RWPE2 (cell line): ENCODE measurements around the gene ARMC2.

Source experiments
- ATAC-seq: fragments of 200-7000 bp; cut with Tn5 transposase; 3 replicates; pipeline ENCODE4 v1.9.1; 2021; ENCODE audit warnings: low read depth
- DNase-seq: peaks from one replicate; pipeline ENCODE4 v3.0.0-alpha.2; 2020; ENCODE audit warnings: low spot score
- H3K27ac ChIP-seq: fragments of 450-650 bp; 2 replicates; pipeline ENCODE4 v1.5.1; 2017; ENCODE audit warnings: mild to moderate bottlenecking; ENCODE audit not compliant: poor library complexity, severe bottlenecking
- H3K27me3 ChIP-seq: fragments of 250-450 bp; sonication (Bioruptor Pico); 2 replicates; pipeline ENCODE4 v1.5.1; 2021; ENCODE audit warnings: mild to moderate bottlenecking, moderate library complexity; ENCODE audit not compliant: insufficient read depth, poor library complexity, severe bottlenecking
- H3K36me3 ChIP-seq: fragments of 250-450 bp; sonication (Bioruptor Pico); 2 replicates; pipeline ENCODE4 v1.5.1; 2020; ENCODE audit warnings: low read depth, mild to moderate bottlenecking, moderate library complexity
- H3K4me1 ChIP-seq: fragments of 250-450 bp; sonication (Bioruptor Pico); 2 replicates; pipeline ENCODE4 v1.5.1; 2021; ENCODE audit warnings: mild to moderate bottlenecking, moderate library complexity; ENCODE audit not compliant: insufficient read depth, poor library complexity, severe bottlenecking
- H3K4me3 ChIP-seq: fragments of 250-450 bp; sonication (Bioruptor Pico); 2 replicates; pipeline ENCODE4 v1.5.1; 2021; ENCODE audit warnings: mild to moderate bottlenecking, moderate library complexity; ENCODE audit not compliant: severe bottlenecking
- H3K9me3 ChIP-seq: fragments of 250-450 bp; sonication (Bioruptor Pico); 2 replicates; pipeline ENCODE4 v1.5.1; 2021; ENCODE audit warnings: mild to moderate bottlenecking, moderate library complexity; ENCODE audit not compliant: severe bottlenecking
- TF ChIP-seq, protein P1 (sequence below): fragments of 450-650 bp; IDR thresholded peaks from one replicate; pipeline ENCODE4 v1.5.1; 2017; ENCODE audit warnings: mild to moderate bottlenecking, moderate library complexity; ENCODE audit not compliant: poor library complexity, severe bottlenecking

Gene ARMC2

DNA sequence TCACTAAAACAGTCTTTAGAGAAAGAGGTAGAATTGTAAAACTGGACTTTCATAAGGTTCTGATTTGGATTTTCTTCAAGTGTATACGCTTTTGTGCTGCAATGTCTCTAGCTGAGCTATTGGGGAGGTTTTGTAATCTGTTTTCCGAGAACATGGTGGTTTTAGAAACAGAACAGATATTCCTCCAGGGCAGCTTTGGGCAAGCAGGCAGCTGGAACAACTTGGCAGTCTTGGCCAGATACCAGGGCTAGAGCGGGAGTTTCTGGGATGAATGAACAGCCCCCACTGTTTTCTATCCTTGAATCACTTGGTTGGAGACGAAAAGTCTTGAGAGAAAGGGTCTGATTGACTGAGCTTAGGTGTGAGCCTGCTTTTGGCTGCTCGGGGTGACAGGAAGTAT, 17.1 kb upstream of the ARMC2 start:
- no peak for ATAC-seq
- DNase-seq = no peak
- Histone ChIP-seq H3K4me1 (peaks cover 7% of the 10 kb centered on the region), H3K27me3 (no peaks in the 10 kb centered on the region), H3K9me3 (no peaks in the 10 kb centered on the region), H3K36me3 (no peaks in the 10 kb centered on the region), H3K4me3 (no peak overlapping the region), H3K27ac (no peak overlapping the region)
- TF ChIP-seq, protein P1, sequence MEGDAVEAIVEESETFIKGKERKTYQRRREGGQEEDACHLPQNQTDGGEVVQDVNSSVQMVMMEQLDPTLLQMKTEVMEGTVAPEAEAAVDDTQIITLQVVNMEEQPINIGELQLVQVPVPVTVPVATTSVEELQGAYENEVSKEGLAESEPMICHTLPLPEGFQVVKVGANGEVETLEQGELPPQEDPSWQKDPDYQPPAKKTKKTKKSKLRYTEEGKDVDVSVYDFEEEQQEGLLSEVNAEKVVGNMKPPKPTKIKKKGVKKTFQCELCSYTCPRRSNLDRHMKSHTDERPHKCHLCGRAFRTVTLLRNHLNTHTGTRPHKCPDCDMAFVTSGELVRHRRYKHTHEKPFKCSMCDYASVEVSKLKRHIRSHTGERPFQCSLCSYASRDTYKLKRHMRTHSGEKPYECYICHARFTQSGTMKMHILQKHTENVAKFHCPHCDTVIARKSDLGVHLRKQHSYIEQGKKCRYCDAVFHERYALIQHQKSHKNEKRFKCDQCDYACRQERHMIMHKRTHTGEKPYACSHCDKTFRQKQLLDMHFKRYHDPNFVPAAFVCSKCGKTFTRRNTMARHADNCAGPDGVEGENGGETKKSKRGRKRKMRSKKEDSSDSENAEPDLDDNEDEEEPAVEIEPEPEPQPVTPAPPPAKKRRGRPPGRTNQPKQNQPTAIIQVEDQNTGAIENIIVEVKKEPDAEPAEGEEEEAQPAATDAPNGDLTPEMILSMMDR = no peak

- Histone ChIP-seq H3K9me3 (no peaks in the 10 kb centered on the region), H3K27me3 (no peaks in the 10 kb centered on the region), H3K4me3 (no peak overlapping the region), H3K4me1 (peaks cover 7% of the 10 kb centered on the region), H3K27ac (no peak overlapping the region), H3K36me3 (no peaks in the 10 kb centered on the region)
- ATAC-seq (no peak), DNase-seq (no peak)
- TF ChIP-seq, protein P1 = no peak
These were observed 15.5 kb upstream of the ARMC2 start for GRCh38 chr6:108832738-108833137.

- no peak for DNase-seq
- Histone ChIP-seq H3K4me3 (no peak overlapping the region), H3K27ac (no peak overlapping the region), H3K9me3 (no peaks in the 10 kb centered on the region), H3K4me1 (peaks cover 7% of the 10 kb centered on the region), H3K36me3 (no peaks in the 10 kb centered on the region), H3K27me3 (no peaks in the 10 kb centered on the region)
- peak; percentile 90 for ATAC-seq
- TF ChIP-seq, protein P1 = peak; percentile 93
These were observed 12.9 kb upstream of the ARMC2 start for GRCh38 chr6:108835218-108835850.

GRCh38 chr6:108836061-108836460, 12.2 kb upstream of the ARMC2 start:
- Histone ChIP-seq H3K9me3 (no peaks in the 10 kb centered on the region), H3K4me1 (peaks cover 3% of the 10 kb centered on the region), H3K27ac (no peak overlapping the region), H3K36me3 (no peaks in the 10 kb centered on the region), H3K27me3 (no peaks in the 10 kb centered on the region), H3K4me3 (no peak overlapping the region)
- no peak for ATAC-seq
- DNase-seq = no peak
- TF ChIP-seq, protein P1 = no peak

DNA sequence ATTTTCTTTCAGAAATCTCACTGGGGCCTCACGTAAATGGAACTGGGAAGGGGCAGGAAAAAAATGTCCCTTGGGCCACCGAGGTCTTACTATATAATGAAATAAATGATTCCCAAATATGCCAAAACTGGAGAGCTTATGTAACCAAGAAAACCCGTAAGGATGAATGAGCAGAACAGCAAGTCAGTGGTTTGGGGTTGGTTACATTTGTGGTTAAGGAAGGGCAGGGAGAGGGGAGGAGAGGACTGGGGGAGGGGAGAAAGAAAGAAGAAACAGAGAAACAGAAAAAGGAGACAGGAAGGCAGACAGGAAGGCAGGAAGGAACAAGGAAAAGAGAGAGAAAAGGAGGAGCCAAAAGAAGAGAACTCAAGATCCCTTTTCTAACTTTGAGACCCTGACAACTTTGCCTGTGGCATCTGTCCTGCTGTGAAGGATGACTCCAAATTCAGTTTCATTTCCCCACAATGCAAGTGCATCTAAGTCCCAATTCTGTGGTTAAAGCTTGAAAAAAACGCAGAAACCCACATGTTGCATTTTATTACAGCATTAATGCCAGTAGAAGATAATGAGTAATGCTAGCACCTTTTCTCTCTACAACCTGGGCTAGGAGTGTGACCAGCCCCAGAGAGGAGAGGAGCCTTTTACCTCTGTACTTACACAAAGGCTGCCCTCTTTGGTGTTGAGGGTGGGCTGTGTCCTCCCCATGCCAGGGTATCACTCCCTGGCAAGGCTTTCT, 10.8 kb upstream of the ARMC2 start:
- no peaks in the 10 kb centered on the region for H3K4me1 ChIP-seq
- DNase-seq (no peak), ATAC-seq (0 out of 3 replicates have a peak, but pooled peaks have one; percentile 28)
- H3K36me3 ChIP-seq = no peaks in the 10 kb centered on the region
- no peak overlapping the region for H3K4me3 ChIP-seq
- H3K27me3 ChIP-seq = no peaks in the 10 kb centered on the region
- no peak overlapping the region for H3K27ac ChIP-seq
- TF ChIP-seq, protein P1 = no peak
- H3K9me3 ChIP-seq = no peaks in the 10 kb centered on the region
